Body of pancreas (tissue), 4 donors: Measurements from ENCODE around the gene RHOC. TPM values are rescaled to one million over a fixed set of nuclear protein-coding genes. Genes with fewer than 3 reads are reported as not detected.

ENCODE experiments used
- ATAC-seq: fragments of 150-250 bp; one replicate; pipeline ENCODE4 v1.9.1; 2016
- DNase-seq, 4 donors: peaks; one replicate each; pipeline ENCODE4 v3.0.0-alpha.2; 2019
- H3K27ac ChIP-seq, 4 donors: fragments of 200-600 bp; sonication (generic); 1 replicate in 3 of 4; 2 replicates in 1 of 4; pipeline versions ENCODE4 v1.5.1 to v1.6.1; 2016 to 2019; ENCODE audit warnings: mild to moderate bottlenecking in 1 of 4, mixed read lengths in 1 of 4, moderate library complexity in 1 of 4
- H3K27me3 ChIP-seq, 2 donors: fragments of 200-600 bp; sonication (generic); one replicate each; pipeline ENCODE4 v1.6.0; 2016; ENCODE audit warnings: mild to moderate bottlenecking in 1 of 2
- H3K36me3 ChIP-seq, 2 donors: fragments of 200-600 bp; sonication (generic); replicated peaks in 1 of 2; 2 replicates each; pipeline ENCODE4 v1.5.1; 2016; ENCODE audit warnings: low read depth in 2 of 2; ENCODE audit not compliant: insufficient read depth in 1 of 2
- H3K4me1 ChIP-seq: fragments of 200-600 bp; sonication (generic); one replicate; pipeline ENCODE4 v1.6.0; 2016
- H3K4me3 ChIP-seq, 2 donors: fragments of 200-600 bp; sonication (generic); 1 replicate in 1 of 2; 2 replicates in 1 of 2; pipeline ENCODE4 v1.5.1; 2016 to 2019
- H3K9me3 ChIP-seq, 3 donors: fragments of 200-600 bp; sonication (generic); 1 replicate in 2 of 3; 2 replicates in 1 of 3; pipeline ENCODE4 v1.5.1; 2016
- POLR2A ChIP-seq, 3 donors: fragments of 450-650 bp; IDR thresholded peaks; one replicate each; pipeline ENCODE4 v1.6.1; 2016; ENCODE audit warnings: antibody characterized with exemption in 3 of 3, mild to moderate bottlenecking in 2 of 3
- WGBS, 2 donors: methylation state at CpG; one replicate each; pipeline ENCODE4 v1.1.5; 2017; 5-methylcytosine and 5-hydroxymethylcytosine counted together
- intact Hi-C: fragments of 100-400 bp; cut with DNase I; formaldehyde crosslinking; loops from one replicate; pipeline ENCODE4 v1.15.1; 2023
- total RNA-seq, 2 donors: library from RNA; depleted of rRNA; stranded (reverse); fragments of >200 nt; gene quantifications; one replicate each; pipeline ENCODE4 v1.1.0, GENCODE V29; 2016
- TF ChIP-seq, protein P1 (sequence below), 7 experiments: fragments of 450-650 bp in 4 of 7; fragments of 200-600 bp in 3 of 7; sonication (generic) in 3 of 7; IDR thresholded peaks; one replicate each; pipeline ENCODE4 v1.5.1; 2016 to 2019; ENCODE audit warnings: antibody characterized with exemption in 7 of 7

RHOC gene
- total RNA-seq, 2 donors from 2014 or later, result 75.5 to 136 TPM

- Histone ChIP-seq H3K36me3 (no peaks in the 10 kb centered on the region), H3K4me1 (peaks cover 35% of the 10 kb centered on the region), H3K27ac (no peak overlapping the region), H3K27me3 (no peaks in the 10 kb centered on the region), H3K4me3 (no peak overlapping the region), H3K9me3 (no peaks in the 10 kb centered on the region)
- TF ChIP-seq, protein P1, sequence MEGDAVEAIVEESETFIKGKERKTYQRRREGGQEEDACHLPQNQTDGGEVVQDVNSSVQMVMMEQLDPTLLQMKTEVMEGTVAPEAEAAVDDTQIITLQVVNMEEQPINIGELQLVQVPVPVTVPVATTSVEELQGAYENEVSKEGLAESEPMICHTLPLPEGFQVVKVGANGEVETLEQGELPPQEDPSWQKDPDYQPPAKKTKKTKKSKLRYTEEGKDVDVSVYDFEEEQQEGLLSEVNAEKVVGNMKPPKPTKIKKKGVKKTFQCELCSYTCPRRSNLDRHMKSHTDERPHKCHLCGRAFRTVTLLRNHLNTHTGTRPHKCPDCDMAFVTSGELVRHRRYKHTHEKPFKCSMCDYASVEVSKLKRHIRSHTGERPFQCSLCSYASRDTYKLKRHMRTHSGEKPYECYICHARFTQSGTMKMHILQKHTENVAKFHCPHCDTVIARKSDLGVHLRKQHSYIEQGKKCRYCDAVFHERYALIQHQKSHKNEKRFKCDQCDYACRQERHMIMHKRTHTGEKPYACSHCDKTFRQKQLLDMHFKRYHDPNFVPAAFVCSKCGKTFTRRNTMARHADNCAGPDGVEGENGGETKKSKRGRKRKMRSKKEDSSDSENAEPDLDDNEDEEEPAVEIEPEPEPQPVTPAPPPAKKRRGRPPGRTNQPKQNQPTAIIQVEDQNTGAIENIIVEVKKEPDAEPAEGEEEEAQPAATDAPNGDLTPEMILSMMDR (IDR thresholded peaks at IDR 0.05), result no peak
- TF ChIP-seq POLR2A (IDR thresholded peaks at IDR 0.05), result no peak
- ATAC-seq, result no peak
- no peak for DNase-seq
- 78 to 85% methylated on average over 7 of the region's 7 CpGs for WGBS, 2 donors
- intact Hi-C loops, result loop anchor here (10.0 kb wide), 1 partner anchor 335 kb away; no protein-coding TSS in a partner anchor
These were observed 3.2 kb upstream of the RHOC start for GRCh38 chr1:112710159-112710558.

- Histone ChIP-seq H3K9me3 (no peaks in the 10 kb centered on the region), H3K4me1 (peaks cover 37% of the 10 kb centered on the region), H3K27ac (no peak overlapping the region), H3K27me3 (no peaks in the 10 kb centered on the region), H3K4me3 (no peak overlapping the region), H3K36me3 (no peaks in the 10 kb centered on the region)
- DNase-seq, result no peak
- WGBS, 2 donors, result 80 to 91% methylated on average over 3 of the region's 3 CpGs
- intact Hi-C loops, result no loop called here
- no peak for TF ChIP-seq POLR2A (IDR thresholded peaks at IDR 0.05)
- TF ChIP-seq, protein P1 (IDR thresholded peaks at IDR 0.05), result no peak
- no peak for ATAC-seq
These were observed 1.6 kb upstream of the RHOC start for GRCh38 chr1:112708489-112708888.

DNA sequence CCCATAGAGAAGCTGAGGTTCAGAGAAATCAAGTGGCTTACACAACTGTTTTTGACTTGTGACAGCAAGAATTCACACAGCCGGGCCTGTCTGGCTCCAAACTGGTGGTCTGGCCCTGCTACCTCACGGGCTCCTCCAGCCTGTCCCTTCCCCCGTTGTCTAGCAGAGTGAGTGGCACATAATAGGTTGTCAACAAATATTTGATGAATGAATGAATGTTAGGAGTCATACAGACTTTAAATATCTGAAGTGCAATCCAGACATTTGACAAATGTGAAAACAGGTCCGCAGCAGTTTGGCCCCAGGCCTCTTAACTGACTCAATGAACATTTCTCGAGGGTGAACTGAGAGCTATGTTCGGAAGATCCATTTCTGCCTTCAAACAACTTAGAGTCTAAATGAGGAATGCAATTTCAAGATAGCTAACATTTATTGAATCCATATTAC lies 1.1 kb upstream of the RHOC start:
- Histone ChIP-seq H3K9me3 (no peaks in the 10 kb centered on the region), H3K27ac (peak overlapping the region in 2 of 4 donors; percentile 89 to 95), H3K4me1 (peaks cover 37% of the 10 kb centered on the region), H3K4me3 (no peak overlapping the region), H3K36me3 (no peaks in the 10 kb centered on the region), H3K27me3 (no peaks in the 10 kb centered on the region)
- WGBS, 2 donors, result 60 to 69% methylated on average over 6 of the region's 6 CpGs
- TF ChIP-seq, protein P1 (IDR thresholded peaks at IDR 0.05), result no peak
- TF ChIP-seq POLR2A (IDR thresholded peaks at IDR 0.05), result no peak
- DNase-seq, result no peak
- intact Hi-C loops, result no loop called here
- no peak for ATAC-seq

GRCh38 chr1:112707221-112708001 lies 484 bp upstream of the RHOC start:
- Histone ChIP-seq H3K36me3 (no peaks in the 10 kb centered on the region), H3K4me3 (peak overlapping the region; percentile 12 to 65), H3K4me1 (peaks cover 40% of the 10 kb centered on the region), H3K27me3 (no peaks in the 10 kb centered on the region), H3K27ac (peak overlapping the region; percentile 89 to 95 (median 90)), H3K9me3 (no peaks in the 10 kb centered on the region)
- peak; percentile 88 for ATAC-seq
- intact Hi-C loops, result no loop called here
- peak; percentile 91 to 93 (median 92) for DNase-seq
- no peak for TF ChIP-seq POLR2A (IDR thresholded peaks at IDR 0.05)
- TF ChIP-seq, protein P1 (IDR thresholded peaks at IDR 0.05), result peak; percentile 92 to 97 (median 94)
- WGBS, 2 donors, result 5 to 20% methylated on average over 10 to 37 of the region's 42 CpGs
